ENCODE results near the gene TPM1. TPM values are rescaled to one million over a fixed set of nuclear protein-coding genes. Genes with fewer than 3 reads are reported as not detected.

The TPM1 gene
- total and polyA plus RNA-seq, 10 of the 15 experiments (the other 5 are each of a cell fraction or from before 2014, with no cell fraction given): 0.43 to 10.0 (median 2.4) TPM

GRCh38 chr15:63054281-63054683 is 11.7 kb downstream of the TPM1 start:
- ChIA-PET SMC1A (ENCODE audit: uncharacterized antibody, unreplicated experiment) (no interaction called here), POLR2A (interaction anchor here (1.7 kb wide), 1 partner anchor 9 kb away, joined by 3 read pairs; no protein-coding TSS in a partner anchor), RAD21 (ENCODE audit: unreplicated experiment) (no interaction called here), CTCF (interaction anchor here (1.1 to 1.4 kb wide), 2 partner anchors 9 to 40 kb away, joined by 3 to 5 read pairs; no protein-coding TSS in a partner anchor)
- in situ Hi-C loops (cut with MboI): no loop called here
- Histone ChIP-seq H3K9ac (ENCODE audit: control insufficient read depth, insufficient read depth, low read length) (no peak overlapping the region), H3K4me2 (ENCODE audit: control insufficient read depth, insufficient read depth) (no peak overlapping the region), H3K9me3 (replicated peaks; ENCODE audit: control insufficient read depth, insufficient read depth, low read length) (no peaks in the 10 kb centered on the region), H3K27ac (ENCODE audit: control insufficient read depth, insufficient read depth) (no peak overlapping the region), H3K79me2 (ENCODE audit: control insufficient read depth, insufficient read depth, low read length) (no peaks in the 10 kb centered on the region), H4K20me1 (ENCODE audit: control insufficient read depth, insufficient read depth) (no peaks in the 10 kb centered on the region), H3K27me3 (replicated peaks in 1 of 2; ENCODE audit: control insufficient read depth in 2 of 2, insufficient read depth in 2 of 2, low read length in 1 of 2) (no peaks in the 10 kb centered on the region), H3K4me3 (no peak overlapping the region), H3K36me3 (ENCODE audit: control insufficient read depth in 2 of 2, insufficient read depth in 2 of 2, low read length in 1 of 2) (no peaks in the 10 kb centered on the region), H2AFZ (ENCODE audit: control insufficient read depth, low read depth, low read length) (no peak overlapping the region), H3K4me1 (ENCODE audit: control insufficient read depth, insufficient read depth, low read length) (no peaks in the 10 kb centered on the region)
- DNase-seq (ENCODE audit: low read depth, low spot score) (no peak), ATAC-seq (no peak), FAIRE-seq (no peak)
- no peak for TF ChIP-seq YY1 (IDR thresholded peaks at IDR 0.05; ENCODE audit: low read depth, low read length)
- no TSS peak for BruUV-seq (replicated peaks)
- WGBS (ENCODE audit: insufficient coverage, insufficient replicate concordance, low lambda C conversion rate, missing lambda C conversion rate): 40% methylated on average over 4 of the region's 4 CpGs
- intact Hi-C loops (cut with micrococcal nuclease; ENCODE audit: unreplicated experiment): no loop called here

- no peaks in the 10 kb centered on the region for H4K20me1 ChIP-seq (ENCODE audit: control insufficient read depth, insufficient read depth)
- DNase-seq (ENCODE audit: low read depth, low spot score) (no peak), FAIRE-seq (no peak), ATAC-seq (no peak)
- H3K27ac ChIP-seq (ENCODE audit: control insufficient read depth, insufficient read depth): no peak overlapping the region
- intact Hi-C loops (cut with micrococcal nuclease; ENCODE audit: unreplicated experiment) (no loop called here), in situ Hi-C loops (cut with MboI) (no loop called here)
- H3K36me3 ChIP-seq (ENCODE audit: control insufficient read depth in 2 of 2, insufficient read depth in 2 of 2, low read length in 1 of 2): no peaks in the 10 kb centered on the region
- SMC1A ChIA-PET (ENCODE audit: uncharacterized antibody, unreplicated experiment): no interaction called here
- H3K4me3 ChIP-seq: no peak overlapping the region
- H3K79me2 ChIP-seq (ENCODE audit: control insufficient read depth, insufficient read depth, low read length): no peaks in the 10 kb centered on the region
- CTCF ChIA-PET: interaction anchor here (0.7 to 1.4 kb wide), 4 partner anchors 7 to 39 kb away, joined by 3 to 5 read pairs (median 4); no protein-coding TSS in a partner anchor
- RAD21 ChIA-PET (ENCODE audit: unreplicated experiment): no interaction called here
- no peak overlapping the region for H3K9ac ChIP-seq (ENCODE audit: control insufficient read depth, insufficient read depth, low read length)
- no peaks in the 10 kb centered on the region for H3K4me1 ChIP-seq (ENCODE audit: control insufficient read depth, insufficient read depth, low read length)
- BruUV-seq (replicated peaks): no TSS peak
- H3K9me3 ChIP-seq (replicated peaks; ENCODE audit: control insufficient read depth, insufficient read depth, low read length): no peaks in the 10 kb centered on the region
- 0% methylated on average over 1 of the region's 1 CpG for WGBS (ENCODE audit: insufficient coverage, insufficient replicate concordance, low lambda C conversion rate, missing lambda C conversion rate)
- no peak overlapping the region for H2AFZ ChIP-seq (ENCODE audit: control insufficient read depth, low read depth, low read length)
- no peaks in the 10 kb centered on the region for H3K27me3 ChIP-seq (replicated peaks in 1 of 2; ENCODE audit: control insufficient read depth in 2 of 2, insufficient read depth in 2 of 2, low read length in 1 of 2)
- no peak overlapping the region for H3K4me2 ChIP-seq (ENCODE audit: control insufficient read depth, insufficient read depth)
- POLR2A ChIA-PET: interaction anchor here (1.7 kb wide), 1 partner anchor 9 kb away, joined by 3 read pairs; no protein-coding TSS in a partner anchor
- no peak for TF ChIP-seq CHD4 (IDR thresholded peaks at IDR 0.05)
- no peak for TF ChIP-seq MAX (IDR thresholded peaks at IDR 0.05; ENCODE audit: low read depth, low read length)
- TF ChIP-seq, protein P1, sequence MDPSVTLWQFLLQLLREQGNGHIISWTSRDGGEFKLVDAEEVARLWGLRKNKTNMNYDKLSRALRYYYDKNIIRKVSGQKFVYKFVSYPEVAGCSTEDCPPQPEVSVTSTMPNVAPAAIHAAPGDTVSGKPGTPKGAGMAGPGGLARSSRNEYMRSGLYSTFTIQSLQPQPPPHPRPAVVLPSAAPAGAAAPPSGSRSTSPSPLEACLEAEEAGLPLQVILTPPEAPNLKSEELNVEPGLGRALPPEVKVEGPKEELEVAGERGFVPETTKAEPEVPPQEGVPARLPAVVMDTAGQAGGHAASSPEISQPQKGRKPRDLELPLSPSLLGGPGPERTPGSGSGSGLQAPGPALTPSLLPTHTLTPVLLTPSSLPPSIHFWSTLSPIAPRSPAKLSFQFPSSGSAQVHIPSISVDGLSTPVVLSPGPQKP (IDR thresholded peaks at IDR 0.05; ENCODE audit: low read depth, low read length): no peak
- no peak for TF ChIP-seq ZNF687 (IDR thresholded peaks at IDR 0.05)
- TF ChIP-seq ZBTB40 (IDR thresholded peaks at IDR 0.05; ENCODE audit: borderline replicate concordance): no peak
- TF ChIP-seq MYB (IDR thresholded peaks at IDR 0.05; ENCODE audit: borderline replicate concordance, low read depth, low read length): no peak
Measured at GRCh38 chr15:63054985-63055384, 12.4 kb downstream of the TPM1 start.

All from GM12878 (cell line).